DND-41 (cell line): ENCODE results near the gene SMIM35.

Experiments used
- CTCF ChIP-seq: IDR thresholded peaks from 2 replicates; pipeline ENCODE4 v1.5.1; 2012; ENCODE audit warnings: borderline replicate concordance, low read length, moderate library complexity, mild to moderate bottlenecking; ENCODE audit not compliant: poor library complexity, severe bottlenecking; ENCODE audit errors: extremely low read depth
- EZH2 ChIP-seq: IDR thresholded peaks from 3 replicates; pipeline ENCODE4 v1.6.1; 2012; ENCODE audit warnings: borderline replicate concordance, low read depth, mild to moderate bottlenecking, moderate library complexity, low read length, inconsistent platforms; ENCODE audit not compliant: severe bottlenecking

GRCh38 chr11:118017631-118018315 is 69.0 kb downstream of the SMIM35 start:
- TF ChIP-seq CTCF = no peak
- TF ChIP-seq EZH2 = no peak
